Measurements from ENCODE around the gene ANP32B.
"Not testable (repeated sequence)": the region's sequence is repeated elsewhere in the genome, so short reads cannot be mapped to it uniquely, and the experiment has no call there.

ANP32B gene

GRCh38 chr9:97958812-97959511, 24.2 kb upstream of the ANP32B start:
- TF ChIP-seq, protein P1, sequence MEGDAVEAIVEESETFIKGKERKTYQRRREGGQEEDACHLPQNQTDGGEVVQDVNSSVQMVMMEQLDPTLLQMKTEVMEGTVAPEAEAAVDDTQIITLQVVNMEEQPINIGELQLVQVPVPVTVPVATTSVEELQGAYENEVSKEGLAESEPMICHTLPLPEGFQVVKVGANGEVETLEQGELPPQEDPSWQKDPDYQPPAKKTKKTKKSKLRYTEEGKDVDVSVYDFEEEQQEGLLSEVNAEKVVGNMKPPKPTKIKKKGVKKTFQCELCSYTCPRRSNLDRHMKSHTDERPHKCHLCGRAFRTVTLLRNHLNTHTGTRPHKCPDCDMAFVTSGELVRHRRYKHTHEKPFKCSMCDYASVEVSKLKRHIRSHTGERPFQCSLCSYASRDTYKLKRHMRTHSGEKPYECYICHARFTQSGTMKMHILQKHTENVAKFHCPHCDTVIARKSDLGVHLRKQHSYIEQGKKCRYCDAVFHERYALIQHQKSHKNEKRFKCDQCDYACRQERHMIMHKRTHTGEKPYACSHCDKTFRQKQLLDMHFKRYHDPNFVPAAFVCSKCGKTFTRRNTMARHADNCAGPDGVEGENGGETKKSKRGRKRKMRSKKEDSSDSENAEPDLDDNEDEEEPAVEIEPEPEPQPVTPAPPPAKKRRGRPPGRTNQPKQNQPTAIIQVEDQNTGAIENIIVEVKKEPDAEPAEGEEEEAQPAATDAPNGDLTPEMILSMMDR (IDR thresholded peaks at IDR 0.05; ENCODE audit: extremely low read depth, missing control alignments) = no peak
- DNase-seq (ENCODE audit: low spot score) = no peak

DNA sequence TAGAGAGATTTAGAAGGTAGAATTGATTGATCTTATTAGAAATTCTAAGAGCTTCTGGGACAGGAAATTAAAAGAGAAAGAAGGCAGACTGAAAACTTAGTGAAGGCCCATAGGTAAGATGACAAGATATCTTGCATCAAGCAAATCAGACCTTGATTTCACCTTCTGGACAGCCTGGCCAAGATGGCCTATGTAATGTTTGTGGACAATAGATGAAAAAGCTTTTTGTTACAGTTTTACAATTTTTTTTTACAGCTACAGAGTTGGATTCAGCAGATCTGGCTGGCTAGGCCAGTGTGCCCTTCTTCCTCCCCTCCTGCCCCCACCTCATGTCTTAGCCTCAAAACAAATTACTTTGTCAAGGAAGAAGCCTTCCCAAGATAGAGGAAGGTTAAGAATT, 23.6 kb upstream of the ANP32B start:
- DNase-seq (ENCODE audit: low spot score) = no peak
- TF ChIP-seq, protein P1 (IDR thresholded peaks at IDR 0.05; ENCODE audit: extremely low read depth, missing control alignments) = no peak

DNA sequence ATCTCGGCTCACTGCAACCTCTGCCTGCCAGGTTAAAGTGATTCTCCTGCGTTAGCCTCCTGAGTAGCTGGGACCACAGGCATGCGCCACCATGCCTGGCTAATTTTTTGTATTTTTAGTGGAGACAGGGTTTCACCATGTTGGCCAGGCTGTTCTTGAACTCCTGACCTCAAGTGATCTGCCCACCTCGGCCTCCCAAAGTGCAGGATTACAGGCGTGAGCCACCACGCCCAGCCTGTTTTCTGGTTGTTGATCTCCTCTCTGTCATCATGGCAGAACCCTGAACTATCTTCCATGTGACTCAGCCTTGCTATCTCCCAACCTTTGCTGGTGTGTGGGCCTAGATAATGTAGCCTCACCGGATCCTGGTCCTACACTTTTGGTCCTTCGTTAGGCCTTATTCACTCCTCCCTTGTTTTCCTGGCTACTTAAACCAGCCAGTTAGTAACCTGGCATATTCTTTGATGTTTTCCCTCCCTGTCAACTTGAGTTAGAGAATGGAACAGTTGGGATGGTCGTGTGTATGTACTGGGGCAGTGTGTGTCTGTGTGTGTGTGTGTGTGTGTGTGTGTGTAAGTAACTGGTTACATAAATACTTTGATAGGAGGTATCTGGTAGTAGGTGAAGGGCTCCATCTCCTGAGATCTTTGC, 22.3 kb upstream of the ANP32B start:
- not testable (repeated sequence) for DNase-seq (ENCODE audit: low spot score)

DNA sequence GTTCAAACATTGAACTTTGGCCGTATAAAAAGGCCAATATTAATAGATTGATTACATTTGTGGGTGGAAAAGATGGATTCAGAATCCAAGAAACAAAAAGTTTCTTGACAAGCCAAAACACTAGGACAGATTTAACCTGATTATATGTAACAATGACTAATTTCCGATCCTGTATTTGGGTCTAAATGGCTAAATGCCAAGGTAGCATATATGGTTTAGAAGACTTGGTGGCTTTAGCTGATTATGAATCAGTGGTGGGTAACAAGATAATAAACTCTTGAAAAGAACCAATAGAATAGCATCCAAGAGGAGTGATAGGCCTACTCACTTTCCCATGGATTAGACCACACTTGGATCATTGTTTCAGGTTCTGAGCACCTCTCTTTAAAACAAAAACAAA, 21.8 kb upstream of the ANP32B start:
- no peak for DNase-seq (ENCODE audit: low spot score)
- TF ChIP-seq, protein P1 (IDR thresholded peaks at IDR 0.05; ENCODE audit: extremely low read depth, missing control alignments) = no peak

DNA sequence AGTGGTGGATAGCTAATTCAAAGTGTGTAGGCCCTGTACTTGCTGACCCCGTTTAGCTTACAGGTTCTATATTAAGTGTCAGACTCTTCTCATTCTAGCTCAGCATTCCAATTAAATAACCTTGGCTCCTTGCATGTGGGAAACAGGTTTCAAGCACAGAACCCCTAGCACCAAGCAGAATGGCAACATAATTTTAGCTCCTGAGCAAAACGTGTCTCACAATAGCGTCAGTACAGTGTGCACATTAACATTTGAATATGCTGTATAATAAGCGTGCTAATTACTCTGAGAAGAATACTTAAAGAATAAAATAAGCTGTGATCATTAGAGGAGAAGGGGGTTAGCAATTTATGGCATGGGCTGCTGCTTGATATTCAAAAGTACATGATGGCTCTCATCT, 21.0 kb upstream of the ANP32B start:
- TF ChIP-seq, protein P1 (IDR thresholded peaks at IDR 0.05; ENCODE audit: extremely low read depth, missing control alignments) = no peak
- no peak for DNase-seq (ENCODE audit: low spot score)

DNA sequence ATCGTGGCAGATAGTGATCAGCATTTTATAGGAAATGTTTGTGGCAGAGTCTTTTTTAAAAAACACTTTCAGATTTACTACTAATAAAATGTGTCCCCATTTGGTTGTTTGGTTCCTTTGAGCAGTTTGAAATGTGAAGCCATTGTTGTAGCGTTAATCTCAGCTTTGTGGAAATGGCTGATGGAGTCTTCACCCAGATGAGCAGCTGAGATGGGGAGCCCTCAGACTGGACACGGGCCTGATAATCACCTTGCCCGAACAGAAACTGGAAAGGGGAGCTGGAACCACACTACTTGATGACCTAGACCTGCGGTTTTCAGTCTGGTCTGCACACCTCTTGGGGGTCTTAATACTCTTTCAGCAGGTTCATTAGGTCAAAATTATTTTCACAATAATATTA, 20.6 kb upstream of the ANP32B start:
- DNase-seq (ENCODE audit: low spot score) = no peak
- TF ChIP-seq, protein P1 (IDR thresholded peaks at IDR 0.05; ENCODE audit: extremely low read depth, missing control alignments) = no peak

- no peak for DNase-seq (ENCODE audit: low spot score)
- TF ChIP-seq, protein P1 (IDR thresholded peaks at IDR 0.05; ENCODE audit: extremely low read depth, missing control alignments) = no peak
Observed at GRCh38 chr9:97963232-97963631, 19.9 kb upstream of the ANP32B start.

- no peak for DNase-seq (ENCODE audit: low spot score)
- TF ChIP-seq, protein P1 (IDR thresholded peaks at IDR 0.05; ENCODE audit: extremely low read depth, missing control alignments) = no peak
Observed at GRCh38 chr9:97964901-97965300, 18.2 kb upstream of the ANP32B start.

Data from GM20000 (cell line).